Esophagus (tissue), 2 donors: ENCODE data around the gene TELO2. TPM values are rescaled to one million over a fixed set of nuclear protein-coding genes. Genes with fewer than 3 reads are reported as not detected.

ENCODE experiments used
- H3K27ac ChIP-seq, 2 donors: one replicate each; pipeline ENCODE4 v1.5.1; 2013; ENCODE audit warnings: low read depth in 2 of 2, mild to moderate bottlenecking in 2 of 2, inconsistent platforms in 1 of 2, low read length in 1 of 2, moderate library complexity in 1 of 2
- H3K27me3 ChIP-seq, 2 donors: one replicate each; pipeline ENCODE4 v1.6.1; 2013; ENCODE audit warnings: low read length in 2 of 2, control low read depth in 1 of 2, mild to moderate bottlenecking in 1 of 2; ENCODE audit not compliant: insufficient read depth in 2 of 2, control insufficient read depth in 1 of 2
- H3K36me3 ChIP-seq, 2 donors: one replicate each; pipeline ENCODE4 v1.6.1; 2013; ENCODE audit warnings: low read length in 1 of 2; ENCODE audit not compliant: control insufficient read depth in 2 of 2, insufficient read depth in 2 of 2
- H3K4me1 ChIP-seq, 2 donors: one replicate each; pipeline ENCODE4 v1.6.1; 2013; ENCODE audit warnings: low read length in 1 of 2; ENCODE audit not compliant: control insufficient read depth in 2 of 2, insufficient read depth in 2 of 2
- H3K4me3 ChIP-seq, 2 donors: one replicate each; pipeline ENCODE4 v1.5.1; 2013; ENCODE audit warnings: low read length in 2 of 2, mild to moderate bottlenecking in 2 of 2, low read depth in 1 of 2, moderate library complexity in 1 of 2
- H3K9me3 ChIP-seq, 2 donors: one replicate each; pipeline ENCODE4 v1.6.1; 2013; ENCODE audit warnings: mild to moderate bottlenecking in 2 of 2, low read depth in 1 of 2, low read length in 1 of 2, moderate library complexity in 1 of 2; ENCODE audit not compliant: control insufficient read depth in 2 of 2, insufficient read depth in 1 of 2
- WGBS, 2 donors: extraction: QIAGEN DNeasy Blood & Tissue Kit; methylation state at CpG; one replicate each; pipeline ENCODE4 v1.1.7; 2013; 5-methylcytosine and 5-hydroxymethylcytosine counted together
- polyA plus RNA-seq, 2 donors: library from polyadenylated mRNA; stranded (reverse); fragments of 200-250 nt; gene quantifications; one replicate each; pipeline ENCODE4 v1.2.3, GENCODE V29; 2013
- donor health status: healthy with polysubstance abuse.
- donor health status: Bipolar disorder and iron deficiency.

The TELO2 gene
- polyA plus RNA-seq, 2 donors = 32.6 to 60.8 TPM

DNA sequence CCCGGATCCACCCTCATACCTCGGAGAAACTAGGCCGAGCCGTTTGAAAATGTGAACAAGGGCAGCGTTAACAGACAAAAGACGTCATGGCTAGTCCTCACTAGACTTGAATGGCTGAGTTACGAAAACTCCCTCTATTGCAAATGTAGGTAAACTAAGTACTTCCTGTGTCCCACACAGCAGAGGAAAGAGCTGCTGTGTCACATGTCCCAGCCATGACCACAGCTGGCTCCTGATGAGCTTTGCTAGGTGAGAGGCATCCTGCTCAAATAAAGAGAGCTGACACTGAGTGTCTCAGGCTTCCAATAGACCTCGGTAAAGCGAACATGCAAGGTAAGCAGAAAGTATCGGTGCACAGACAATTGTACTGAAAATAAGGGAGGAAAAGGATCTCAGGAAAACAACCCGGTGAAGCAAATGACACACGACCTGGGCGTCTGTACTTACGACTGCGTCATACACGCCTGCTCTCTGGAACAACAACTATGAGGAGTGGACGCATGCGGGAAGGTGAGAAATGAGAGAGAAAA is 66.4 kb downstream of the TELO2 start:
- H3K27me3 ChIP-seq = no peaks in the 10 kb centered on the region
- H3K36me3 ChIP-seq = peaks cover 0 to 22% of the 10 kb centered on the region in 2 donors
- H3K9me3 ChIP-seq = peaks cover 0 to 2% of the 10 kb centered on the region in 2 donors
- H3K4me1 ChIP-seq = peaks cover 0 to 6% of the 10 kb centered on the region in 2 donors
- no peak overlapping the region for H3K4me3 ChIP-seq
- WGBS, 2 donors = 83 to 85% methylated on average over 18 of the region's 18 CpGs
- H3K27ac ChIP-seq = no peak overlapping the region

Other genes with a start within 250 kb of the TELO2 start
- 1 to 10 TPM in 1 of 2 donors, under 1 TPM in 1; 0.83 to 1.5 TPM for gene TPSD1, start 237.3 kb upstream of the TELO2 start, polyA plus RNA-seq
- gene UBE2I, start 183.7 kb upstream of the TELO2 start, polyA plus RNA-seq = 10 to 100 TPM; 35.4 to 56.9 TPM
- gene BAIAP3, start 159.7 kb upstream of the TELO2 start, polyA plus RNA-seq = 1 to 10 TPM; 1.2 to 2.7 TPM
- 10 to 100 TPM; 31.4 to 53.0 TPM for gene TSR3, start 141.5 kb upstream of the TELO2 start, polyA plus RNA-seq
- 10 to 100 TPM; 33.6 to 39.1 TPM for gene GNPTG, start 141.4 kb upstream of the TELO2 start, polyA plus RNA-seq
- 1 to 10 TPM; 5.4 to 8.1 TPM for gene UNKL, start 78.7 kb upstream of the TELO2 start, polyA plus RNA-seq
- gene UQCC4, start 72.6 kb upstream of the TELO2 start, polyA plus RNA-seq = 10 to 100 TPM; 11.6 to 24.6 TPM
- not detected for gene PERCC1, start 62.3 kb upstream of the TELO2 start, polyA plus RNA-seq
- gene CCDC154, start 48.8 kb upstream of the TELO2 start, polyA plus RNA-seq = under 1 TPM; 0.44 to 0.98 TPM
- 10 to 100 TPM; 18.7 to 33.1 TPM for gene CLCN7, start 18.3 kb upstream of the TELO2 start, polyA plus RNA-seq
- not detected for gene PTX4, start 4.4 kb upstream of the TELO2 start, polyA plus RNA-seq
- 1 to 10 TPM; 3.4 to 6.2 TPM for gene TMEM204, start 40.3 kb downstream of the TELO2 start, polyA plus RNA-seq
- gene IFT140, start 118.7 kb downstream of the TELO2 start, polyA plus RNA-seq = 1 to 10 TPM; 4.3 to 8.8 TPM
- gene CRAMP1, start 119.0 kb downstream of the TELO2 start, polyA plus RNA-seq = 10 to 100 TPM in 1 of 2 donors, 1 to 10 TPM in 1; 4.8 to 10.5 TPM
- 10 to 100 TPM; 20.5 to 31.0 TPM for gene JPT2, start 184.9 kb downstream of the TELO2 start, polyA plus RNA-seq
- gene MAPK8IP3, start 212.8 kb downstream of the TELO2 start, polyA plus RNA-seq = 10 to 100 TPM; 21.6 to 73.8 TPM